Omental fat pad (tissue), 4 donors: Measurements from ENCODE around the gene C7orf57. TPM values are rescaled to one million over a fixed set of nuclear protein-coding genes. Genes with fewer than 3 reads are reported as not detected.

ENCODE experiments used
- ATAC-seq: fragments of 150-250 bp; one replicate; pipeline ENCODE4 v1.9.1; 2016; ENCODE audit warnings: mild to moderate bottlenecking, moderate library complexity; ENCODE audit not compliant: low FRiP score
- DNase-seq: peaks from one replicate; pipeline ENCODE4 v3.0.0-alpha.2; 2019; ENCODE audit warnings: low spot score
- CTCF ChIP-seq, 3 donors: fragments of 450-650 bp; IDR thresholded peaks; one replicate each; pipeline ENCODE4 v1.5.1; 2016 to 2017; ENCODE audit warnings: antibody characterized with exemption in 3 of 3, mild to moderate bottlenecking in 3 of 3, moderate library complexity in 2 of 3
- total RNA-seq, 4 donors: library from RNA; depleted of rRNA; stranded (reverse); fragments of >200 nt; gene quantifications; one replicate each; pipeline ENCODE4 v1.1.0, GENCODE V29; 2016

C7orf57 gene
- total RNA-seq, 4 donors from 2014 or later: 0.24 TPM; not detected in 3

- ATAC-seq (no peak), DNase-seq (no peak)
- no peak for TF ChIP-seq CTCF (IDR thresholded peaks at IDR 0.05)
Observed at GRCh38 chr7:48083114-48083830, 47.9 kb downstream of the C7orf57 start.

GRCh38 chr7:48084727-48085432, 49.5 kb downstream of the C7orf57 start:
- ATAC-seq: peak; percentile 78
- TF ChIP-seq CTCF (IDR thresholded peaks at IDR 0.05): no peak
- DNase-seq: peak; percentile 58

GRCh38 chr7:48085433-48085791, 50.1 kb downstream of the C7orf57 start:
- ATAC-seq: no peak
- no peak for DNase-seq
- no peak for TF ChIP-seq CTCF (IDR thresholded peaks at IDR 0.05)

- no peak for DNase-seq
- no peak for TF ChIP-seq CTCF (IDR thresholded peaks at IDR 0.05)
- no peak for ATAC-seq
Observed at GRCh38 chr7:48085942-48086341, 50.6 kb downstream of the C7orf57 start.

GRCh38 chr7:48087349-48087748, 52.0 kb downstream of the C7orf57 start:
- DNase-seq (no peak), ATAC-seq (no peak)
- TF ChIP-seq CTCF (IDR thresholded peaks at IDR 0.05): no peak

- peak; percentile 58 for DNase-seq
- TF ChIP-seq CTCF (IDR thresholded peaks at IDR 0.05): no peak
- ATAC-seq: peak; percentile 70
Observed at GRCh38 chr7:48088559-48089045, 53.3 kb downstream of the C7orf57 start.
